GM21717 (cell line): Measurements from ENCODE around the gene TMA16.
A peak's percentile ranks its signal among the peaks of the same experiment; 100 is the strongest.
"Not testable (repeated sequence)": the region's sequence is repeated elsewhere in the genome, so short reads cannot be mapped to it uniquely, and the experiment has no call there.

Experiments
- ATAC-seq: cut with Tn5 transposase; IDR thresholded peaks from one replicate; pipeline ENCODE4 v1.9.1; 2021; ENCODE audit warnings: mild to moderate bottlenecking, moderate library complexity; ENCODE audit not compliant: unreplicated experiment

The TMA16 gene

GRCh38 chr4:163505374-163505773, 10.9 kb downstream of the TMA16 start:
- ATAC-seq: no peak

DNA sequence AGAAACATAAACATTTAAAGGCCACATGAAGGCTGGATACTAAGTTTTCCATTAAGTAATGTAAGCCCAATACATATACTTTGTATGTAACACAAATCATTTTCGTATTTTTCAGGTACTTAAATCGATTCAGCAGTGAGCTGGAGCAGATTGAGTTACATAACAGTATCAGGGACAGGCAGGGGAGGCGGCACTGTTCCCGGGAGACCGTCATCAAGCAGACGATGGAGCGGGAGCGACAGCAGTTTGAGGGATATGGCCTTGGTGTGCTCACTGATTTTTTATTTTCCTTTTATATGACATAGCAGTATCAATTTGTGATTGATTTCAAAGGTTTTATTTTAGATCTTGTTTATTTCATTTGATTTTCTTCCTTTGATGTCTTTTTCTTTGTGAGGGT, 20.7 kb downstream of the TMA16 start:
- no peak for ATAC-seq

DNA sequence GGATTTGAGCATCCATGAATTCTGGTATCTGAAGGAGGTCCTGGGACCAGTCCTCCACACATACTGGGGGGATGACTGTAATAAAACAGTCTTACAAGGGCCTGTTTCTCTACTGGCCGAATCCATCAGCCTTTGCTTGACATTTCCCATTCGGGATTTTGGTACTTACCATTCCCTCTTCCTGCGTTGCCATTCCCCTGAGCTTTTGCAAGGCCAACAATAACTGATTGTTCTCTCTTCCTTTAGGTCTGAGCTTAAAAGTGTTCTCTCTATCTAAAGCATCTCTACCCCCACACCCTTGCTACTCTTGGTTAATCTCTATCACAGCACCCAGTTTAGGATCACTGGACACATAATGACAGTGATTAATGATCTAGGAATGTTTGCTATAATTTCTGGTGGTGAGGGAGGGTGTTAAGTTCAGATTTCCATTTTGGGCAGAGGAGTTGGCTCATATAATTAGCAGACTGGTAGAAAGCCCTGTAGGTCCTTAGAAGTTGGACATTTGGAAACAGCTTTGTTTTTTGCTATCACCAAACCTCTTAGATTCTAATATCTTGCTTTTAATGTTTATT, 29.4 kb downstream of the TMA16 start:
- no peak for ATAC-seq

DNA sequence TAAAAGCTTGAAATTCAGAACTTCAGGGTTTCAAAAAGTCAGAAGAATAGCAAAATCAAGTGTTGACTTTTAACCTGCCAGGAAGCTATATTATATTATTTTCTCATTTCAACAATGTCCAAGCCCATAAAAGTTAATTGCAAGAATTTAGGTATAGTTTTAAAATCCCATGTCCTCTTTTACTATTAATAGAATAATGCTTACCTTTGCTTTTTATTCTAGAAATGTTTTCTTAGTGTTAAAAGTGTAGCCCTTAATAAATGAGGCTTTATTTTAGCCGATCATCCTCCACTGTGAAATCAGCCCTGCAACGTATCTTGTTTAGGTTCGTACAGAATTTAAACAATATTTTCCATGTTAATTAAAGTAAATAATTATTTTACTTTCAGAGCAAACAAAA, 31.5 kb downstream of the TMA16 start:
- no peak for ATAC-seq

DNA sequence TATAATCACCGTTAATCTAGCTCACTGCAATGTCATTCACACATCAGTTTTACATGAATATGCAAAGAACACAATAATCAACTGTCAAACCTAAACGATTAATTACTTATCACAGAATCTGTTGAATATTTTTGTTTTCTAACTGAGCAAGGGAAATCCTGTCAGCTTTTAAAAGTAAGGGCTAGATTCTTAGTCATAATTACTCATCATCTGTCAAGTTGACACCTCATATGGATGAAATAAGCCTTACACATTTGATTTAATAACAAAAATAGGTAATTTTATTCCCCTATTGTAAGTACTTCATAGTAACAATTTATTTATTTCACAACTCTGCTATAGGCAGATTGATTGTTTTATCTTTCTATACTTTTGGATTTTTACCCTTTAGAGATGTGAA, 32.7 kb downstream of the TMA16 start:
- no peak for ATAC-seq

DNA sequence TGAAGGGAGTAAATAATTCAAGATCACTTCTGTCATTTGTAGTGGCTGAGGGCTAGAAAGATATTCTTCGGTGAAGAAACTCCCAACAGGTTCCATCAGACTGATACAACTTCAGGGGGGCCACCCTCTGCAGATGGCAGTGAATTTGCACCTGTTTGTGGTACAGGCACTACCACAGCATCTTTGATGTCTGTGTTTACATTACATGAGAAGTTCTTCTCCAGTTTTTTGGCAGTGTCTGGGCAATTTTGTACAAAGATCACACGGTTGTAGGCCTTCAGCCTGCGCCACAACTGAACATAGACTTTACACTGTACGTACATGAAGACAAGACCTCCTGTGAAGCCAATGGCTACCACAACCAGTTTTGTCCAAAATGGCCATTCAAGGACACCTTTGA, 34.2 kb downstream of the TMA16 start:
- no peak for ATAC-seq

GRCh38 chr4:163534056-163534455, 39.6 kb downstream of the TMA16 start:
- ATAC-seq: no peak

GRCh38 chr4:163535657-163536056, 41.2 kb downstream of the TMA16 start:
- no peak for ATAC-seq

- ATAC-seq: no peak
Measured at GRCh38 chr4:163536091-163536490, 41.6 kb downstream of the TMA16 start.

DNA sequence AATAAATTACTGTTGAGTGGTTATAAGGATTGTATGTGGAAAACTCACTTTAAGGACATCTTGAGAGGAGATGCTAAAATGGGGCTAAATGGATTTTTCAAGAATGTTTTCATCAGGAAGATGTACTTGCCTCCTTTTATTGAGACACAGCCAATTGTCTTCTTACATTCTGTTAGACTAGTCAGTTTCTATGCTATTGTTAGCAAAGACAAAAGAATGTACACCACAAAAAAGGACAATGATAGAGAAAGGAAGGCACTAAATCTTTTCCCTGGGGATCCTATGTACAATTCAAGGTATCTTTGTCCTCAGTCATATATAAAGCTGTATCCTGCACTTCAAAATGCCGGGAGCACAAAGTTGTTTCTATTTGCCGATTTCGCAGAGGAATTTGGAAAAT, 42.6 kb downstream of the TMA16 start:
- no peak for ATAC-seq

GRCh38 chr4:163538820-163539219, 44.3 kb downstream of the TMA16 start:
- ATAC-seq: not testable (repeated sequence)

- no peak for ATAC-seq
Measured at GRCh38 chr4:163540448-163540847, 46.0 kb downstream of the TMA16 start.

DNA sequence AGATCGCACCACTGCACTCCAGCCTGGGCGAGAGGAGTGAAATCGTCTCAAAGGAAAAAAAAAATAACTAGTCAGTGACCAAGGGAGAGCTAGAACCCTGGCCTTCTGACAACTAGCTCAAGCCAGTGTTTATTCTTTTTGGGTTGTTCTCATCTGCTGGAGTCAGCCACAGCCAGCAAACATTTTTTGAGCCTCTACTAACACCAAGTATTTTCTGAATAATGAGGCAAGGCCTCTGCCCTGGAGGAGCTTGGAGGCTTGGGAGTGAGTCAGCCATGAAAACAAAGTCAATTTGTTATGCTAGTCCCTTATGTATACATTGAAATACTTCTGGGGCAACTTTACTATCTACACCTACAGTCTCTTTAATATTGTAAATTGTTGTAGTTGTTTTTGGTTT, 46.5 kb downstream of the TMA16 start:
- no peak for ATAC-seq

GRCh38 chr4:163542275-163542674, 47.8 kb downstream of the TMA16 start:
- ATAC-seq: no peak

GRCh38 chr4:163544407-163545038, 50.0 kb downstream of the TMA16 start:
- peak; percentile 89 for ATAC-seq

- ATAC-seq: no peak
Measured at GRCh38 chr4:163548481-163549243, 54.2 kb downstream of the TMA16 start.

DNA sequence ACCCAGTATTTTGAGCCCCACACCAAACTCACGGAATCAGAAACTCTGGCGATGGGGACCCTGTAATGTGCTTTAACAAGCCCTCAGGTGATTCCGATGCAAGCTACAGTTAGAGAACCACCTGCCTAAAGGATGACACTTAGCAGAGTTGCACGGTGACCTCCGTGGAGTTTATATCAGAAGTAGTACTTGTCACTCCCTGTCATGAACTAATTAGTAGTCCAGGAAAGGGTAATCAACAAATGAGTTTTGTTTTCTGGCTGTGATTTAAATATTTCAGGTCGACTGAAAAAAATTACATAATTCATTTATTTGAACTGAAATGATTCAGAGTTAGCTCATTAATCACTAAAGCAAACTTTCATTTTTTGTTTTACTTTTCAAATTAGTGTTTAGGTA, 56.4 kb downstream of the TMA16 start:
- no peak for ATAC-seq

DNA sequence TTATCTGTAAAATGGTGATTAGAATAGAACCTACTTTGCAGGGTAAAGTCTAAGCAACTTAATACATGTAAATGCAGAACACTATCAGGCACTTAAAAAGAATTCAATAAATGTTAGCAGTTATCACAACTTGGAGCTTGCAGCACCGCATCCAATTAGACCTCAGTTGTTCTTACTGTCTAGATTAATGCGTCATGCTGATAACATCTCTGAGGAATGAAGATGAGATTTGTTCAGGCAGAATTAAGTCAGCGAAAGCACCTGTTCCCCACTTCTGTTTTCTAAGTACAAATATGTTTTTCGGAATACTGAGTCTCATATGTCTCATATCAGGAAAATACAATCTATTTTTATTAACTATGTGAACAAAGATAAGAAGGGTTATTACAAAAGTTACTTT, 58.7 kb downstream of the TMA16 start:
- ATAC-seq: no peak

DNA sequence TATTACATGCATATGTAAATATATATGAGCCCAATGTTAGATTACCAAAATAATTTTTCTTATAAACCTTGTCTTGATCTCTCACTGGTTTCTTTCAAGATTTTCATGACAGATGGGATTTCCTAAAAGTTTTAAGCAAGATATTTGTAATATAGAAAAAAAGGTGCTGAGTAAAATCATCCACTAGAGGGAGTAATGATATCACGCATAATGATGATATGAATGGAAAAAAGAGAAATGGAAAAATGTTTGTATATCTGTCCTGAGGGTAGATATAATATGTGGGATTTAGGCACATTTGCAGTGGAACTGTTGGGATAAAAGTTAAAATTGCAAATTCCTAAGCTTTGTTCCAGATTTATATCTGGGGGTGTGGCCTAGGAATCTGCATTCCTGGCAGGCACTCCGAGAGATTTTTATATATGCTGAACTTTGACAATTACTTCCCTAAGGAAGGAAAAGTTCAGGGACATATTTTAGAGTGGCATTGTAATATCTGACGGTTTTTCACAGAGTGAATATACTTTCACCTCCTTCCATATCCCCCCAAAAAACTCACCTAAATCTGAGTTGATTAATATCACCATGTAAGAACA, 60.5 kb downstream of the TMA16 start:
- ATAC-seq: no peak

- ATAC-seq: no peak
Measured at GRCh38 chr4:163556177-163556576, 61.7 kb downstream of the TMA16 start.

DNA sequence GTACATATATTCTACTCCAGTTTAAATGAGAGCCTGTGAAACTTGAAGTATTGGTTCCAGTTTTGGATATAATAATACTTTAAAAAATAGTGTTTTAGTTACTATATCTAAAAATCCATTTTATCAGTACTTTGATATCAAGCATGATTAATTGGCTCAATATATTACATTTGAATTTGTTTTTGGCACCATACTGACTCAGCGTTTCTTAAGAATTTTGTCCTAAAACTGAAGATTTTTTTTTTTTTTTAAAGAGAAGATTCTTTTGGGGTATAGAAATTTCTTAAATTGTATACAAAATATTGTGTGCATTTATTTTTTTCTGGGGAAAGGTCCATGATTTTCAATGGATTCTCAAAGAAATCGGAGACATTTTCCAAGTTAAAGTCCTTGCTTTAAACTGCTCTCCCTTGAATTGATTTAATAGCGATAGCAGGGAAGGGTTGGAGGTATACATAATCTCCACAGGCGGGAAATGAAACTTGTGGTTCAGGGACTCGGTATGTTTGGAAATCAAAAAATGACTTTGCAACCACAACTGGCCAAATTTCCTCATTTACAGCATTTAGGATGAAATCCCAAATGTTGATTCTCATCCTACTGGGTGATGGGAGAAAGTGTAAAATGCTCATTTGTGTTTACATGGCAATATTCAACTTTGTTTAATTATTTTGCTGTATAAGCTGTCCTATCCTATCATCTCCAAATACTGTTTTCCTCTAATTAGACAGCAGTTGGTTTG, 62.3 kb downstream of the TMA16 start:
- no peak for ATAC-seq
